Gastrocnemius medialis (tissue), 4 donors: Measurements from ENCODE around the gene NR6A1.

ENCODE experiments used
- POLR2A ChIP-seq, 2 donors: fragments of 450-650 bp; IDR thresholded peaks; one replicate each; pipeline ENCODE4 v1.6.1; 2017; ENCODE audit warnings: antibody characterized with exemption in 2 of 2, mild to moderate bottlenecking in 2 of 2, moderate library complexity in 2 of 2
- TF ChIP-seq, protein P1 (sequence below), 5 experiments: fragments of 450-650 bp in 3 of 5; fragments of 200-600 bp in 2 of 5; sonication (generic) in 2 of 5; IDR thresholded peaks in 4 of 5; conservative IDR thresholded peaks in 1 of 5; 1 replicate in 4 of 5; 2 replicates in 1 of 5; pipeline ENCODE4 v1.5.1; 2016 to 2019; ENCODE audit warnings: antibody characterized with exemption in 5 of 5, mild to moderate bottlenecking in 3 of 5, moderate library complexity in 3 of 5

DNA sequence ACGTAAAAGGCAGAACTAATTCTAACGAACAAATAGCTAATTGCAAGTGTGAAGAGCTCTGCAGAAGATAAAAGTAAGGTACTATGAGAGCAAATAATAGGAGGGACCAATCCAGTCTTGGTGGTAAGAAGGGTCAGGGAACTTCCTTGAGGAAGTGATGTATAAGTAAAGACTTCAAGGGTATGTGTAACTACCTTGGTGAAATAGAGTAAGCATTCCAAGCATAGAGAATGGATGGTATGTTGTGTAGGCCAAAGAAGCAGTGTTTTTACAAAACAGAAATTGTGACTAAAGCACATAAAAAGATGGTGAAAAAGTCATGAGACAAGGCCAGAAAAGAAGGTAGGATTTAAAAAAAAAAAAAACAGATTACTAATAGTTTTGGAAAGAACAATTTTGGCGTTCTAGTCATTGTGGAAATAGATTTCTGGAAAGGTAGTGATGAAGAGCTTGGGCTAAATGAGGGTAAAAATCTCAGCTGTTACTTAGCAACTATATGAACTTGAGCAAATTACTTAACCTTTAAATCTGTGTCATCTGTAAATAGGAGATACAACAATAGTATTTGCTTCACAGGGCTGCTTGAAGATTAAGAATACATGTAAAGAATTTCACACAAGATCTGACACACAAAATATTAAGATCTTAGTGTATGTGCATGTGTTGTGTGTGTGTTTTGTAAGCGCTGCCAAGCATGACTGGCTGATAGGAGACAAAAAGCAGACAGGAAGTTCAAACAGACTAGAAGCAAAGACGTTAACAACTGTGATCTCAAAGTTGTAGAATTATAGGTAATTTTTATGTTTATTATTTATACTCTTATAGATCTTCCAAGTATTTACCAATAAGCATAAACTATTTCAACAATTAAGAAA is 73.5 kb downstream of the NR6A1 start:
- no peak for TF ChIP-seq POLR2A (IDR thresholded peaks at IDR 0.05)
- TF ChIP-seq, protein P1, sequence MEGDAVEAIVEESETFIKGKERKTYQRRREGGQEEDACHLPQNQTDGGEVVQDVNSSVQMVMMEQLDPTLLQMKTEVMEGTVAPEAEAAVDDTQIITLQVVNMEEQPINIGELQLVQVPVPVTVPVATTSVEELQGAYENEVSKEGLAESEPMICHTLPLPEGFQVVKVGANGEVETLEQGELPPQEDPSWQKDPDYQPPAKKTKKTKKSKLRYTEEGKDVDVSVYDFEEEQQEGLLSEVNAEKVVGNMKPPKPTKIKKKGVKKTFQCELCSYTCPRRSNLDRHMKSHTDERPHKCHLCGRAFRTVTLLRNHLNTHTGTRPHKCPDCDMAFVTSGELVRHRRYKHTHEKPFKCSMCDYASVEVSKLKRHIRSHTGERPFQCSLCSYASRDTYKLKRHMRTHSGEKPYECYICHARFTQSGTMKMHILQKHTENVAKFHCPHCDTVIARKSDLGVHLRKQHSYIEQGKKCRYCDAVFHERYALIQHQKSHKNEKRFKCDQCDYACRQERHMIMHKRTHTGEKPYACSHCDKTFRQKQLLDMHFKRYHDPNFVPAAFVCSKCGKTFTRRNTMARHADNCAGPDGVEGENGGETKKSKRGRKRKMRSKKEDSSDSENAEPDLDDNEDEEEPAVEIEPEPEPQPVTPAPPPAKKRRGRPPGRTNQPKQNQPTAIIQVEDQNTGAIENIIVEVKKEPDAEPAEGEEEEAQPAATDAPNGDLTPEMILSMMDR (IDR thresholded peaks at IDR 0.05 in 4 of 5, conservative IDR thresholded peaks at IDR 0.05 in 1 of 5) = no peak
